ENCODE data around the gene ORAI3.

The ORAI3 gene

GRCh38 chr16:30992276-30992780 is 43.5 kb downstream of the ORAI3 start:
- no peak for DNase-seq (ENCODE audit: low spot score)

- no peak for DNase-seq (ENCODE audit: low spot score)
Measured at GRCh38 chr16:30992931-30993816, 44.3 kb downstream of the ORAI3 start.

- no peak for DNase-seq (ENCODE audit: low spot score)
Measured at GRCh38 chr16:30995927-30996323, 47.1 kb downstream of the ORAI3 start.

- no peak for DNase-seq (ENCODE audit: low spot score)
Measured at GRCh38 chr16:30996324-30996984, 47.6 kb downstream of the ORAI3 start.

GRCh38 chr16:30996985-30997724 is 48.3 kb downstream of the ORAI3 start:
- peak; percentile 82 for DNase-seq (ENCODE audit: low spot score)

GRCh38 chr16:30997725-30998711 is 49.1 kb downstream of the ORAI3 start:
- no peak for DNase-seq (ENCODE audit: low spot score)

GRCh38 chr16:30998852-30999761 is 50.2 kb downstream of the ORAI3 start:
- DNase-seq (ENCODE audit: low spot score): no peak

- DNase-seq (ENCODE audit: low spot score): no peak
Measured at GRCh38 chr16:31000671-31001382, 52.0 kb downstream of the ORAI3 start.

- no peak for DNase-seq (ENCODE audit: low spot score)
Measured at GRCh38 chr16:31001507-31002249, 52.8 kb downstream of the ORAI3 start.

GRCh38 chr16:31002250-31002700 is 53.4 kb downstream of the ORAI3 start:
- DNase-seq (ENCODE audit: low spot score): no peak

GRCh38 chr16:31002862-31003341 is 54.0 kb downstream of the ORAI3 start:
- DNase-seq (ENCODE audit: low spot score): no peak

- no peak for DNase-seq (ENCODE audit: low spot score)
Measured at GRCh38 chr16:31003744-31004143, 54.9 kb downstream of the ORAI3 start.

Data from CD4-positive, alpha-beta T cell treated with Interleukin-6 at 100 ng/mL for 8 hours (primary cell).